AG08396 (cell line): ENCODE data around the gene PPP1R9A.

Experiments used
- DNase-seq: peaks from one replicate; pipeline ENCODE4 v3.0.0; 2012; ENCODE audit warnings: low spot score, mixed read lengths

PPP1R9A gene

GRCh38 chr7:95205665-95206225, 298.4 kb downstream of the PPP1R9A start:
- peak; percentile 9 for DNase-seq

- DNase-seq, result no peak
These were observed 301.9 kb downstream of the PPP1R9A start for GRCh38 chr7:95209276-95209675.

GRCh38 chr7:95209788-95210187, 302.4 kb downstream of the PPP1R9A start:
- DNase-seq, result no peak

GRCh38 chr7:95213148-95213547, 305.8 kb downstream of the PPP1R9A start:
- no peak for DNase-seq

- no peak for DNase-seq
These were observed 306.6 kb downstream of the PPP1R9A start for GRCh38 chr7:95213809-95214492.

GRCh38 chr7:95219721-95220120, 312.3 kb downstream of the PPP1R9A start:
- no peak for DNase-seq

- DNase-seq, result no peak
These were observed 312.9 kb downstream of the PPP1R9A start for GRCh38 chr7:95220328-95220727.

- no peak for DNase-seq
These were observed 317.9 kb downstream of the PPP1R9A start for GRCh38 chr7:95225301-95225700.

- DNase-seq, result no peak
These were observed 321.9 kb downstream of the PPP1R9A start for GRCh38 chr7:95229301-95229700.

- DNase-seq, result no peak
These were observed 331.0 kb downstream of the PPP1R9A start for GRCh38 chr7:95238252-95238943.

GRCh38 chr7:95240921-95241320, 333.5 kb downstream of the PPP1R9A start:
- no peak for DNase-seq

- DNase-seq, result no peak
These were observed 334.9 kb downstream of the PPP1R9A start for GRCh38 chr7:95242266-95242665.

- DNase-seq, result no peak
These were observed 337.2 kb downstream of the PPP1R9A start for GRCh38 chr7:95244616-95245015.

- DNase-seq, result no peak
These were observed 338.6 kb downstream of the PPP1R9A start for GRCh38 chr7:95245828-95246500.

- peak; percentile 49 for DNase-seq
These were observed 339.5 kb downstream of the PPP1R9A start for GRCh38 chr7:95246831-95247370.

GRCh38 chr7:95250571-95250970, 343.2 kb downstream of the PPP1R9A start:
- DNase-seq, result no peak

- no peak for DNase-seq
These were observed 344.6 kb downstream of the PPP1R9A start for GRCh38 chr7:95251966-95252365.

- no peak for DNase-seq
These were observed 346.6 kb downstream of the PPP1R9A start for GRCh38 chr7:95253986-95254385.

GRCh38 chr7:95255691-95256090, 348.3 kb downstream of the PPP1R9A start:
- no peak for DNase-seq

- DNase-seq, result no peak
These were observed 354.6 kb downstream of the PPP1R9A start for GRCh38 chr7:95261895-95262415.

GRCh38 chr7:95262875-95263274, 355.5 kb downstream of the PPP1R9A start:
- DNase-seq, result no peak

GRCh38 chr7:95263785-95264362, 356.5 kb downstream of the PPP1R9A start:
- no peak for DNase-seq
